ENCODE results near the gene REEP3. TPM values are rescaled to one million over a fixed set of nuclear protein-coding genes. Genes with fewer than 3 reads are reported as not detected.

The REEP3 gene
- total and polyA plus RNA-seq, 2 of the 4 experiments (the other 2 are of a cell fraction) = 11.7 to 28.9 TPM

- peak overlapping the region; percentile 53; the same call in 1 of the 2 replicates for H2AK5ac ChIP-seq (ENCODE audit: low read depth, low read length)
- H2AFZ ChIP-seq (replicated peaks; ENCODE audit: low read length, poor library complexity) = no peak overlapping the region
- 0 out of 4 replicates have a peak overlapping the region, but pooled peaks of 1 of the 2 experiments have one; percentile 60 for H4K8ac ChIP-seq (ENCODE audit: low read depth in 2 of 2, low read length in 2 of 2)
- H4K91ac ChIP-seq (ENCODE audit: insufficient read depth, low read depth, low read length) = no peak overlapping the region
- ChIA-PET CTCF (interaction anchor here (1.1 to 2.8 kb wide), 2 partner anchors 364 to 461 kb away, joined by 3 to 24 read pairs; no protein-coding TSS in a partner anchor), POLR2A (ENCODE audit: unreplicated experiment) (no interaction called here)
- in situ Hi-C loops (cut with MboI; ENCODE audit: low sequenced_read_pairs) = no loop called here
- 100% methylated on average over 1 of the region's 8 CpGs; no CpG with 5 or more reads in 1 of the 2 experiments for WGBS, 2 experiments (ENCODE audit: extremely low coverage in 2 of 2, insufficient read length in 1 of 2)
- DNase-seq = no peak
- no peaks in the 10 kb centered on the region for H3K9me3 ChIP-seq (ENCODE audit: control insufficient read depth, insufficient read depth, low read length)
- H3K79me1 ChIP-seq (ENCODE audit: low read depth in 1 of 2, low read length in 2 of 2) = peaks cover 0 to 8% of the 10 kb centered on the region in 2 experiments; a peak in 2 of 4 replicates
- no peak overlapping the region for H3K18ac ChIP-seq (ENCODE audit: low read depth, low read length)
- no TSS peak for BruUV-seq (replicated peaks)
- no peak overlapping the region for H2AK9ac ChIP-seq (replicated peaks; ENCODE audit: low read depth, low read length, poor library complexity)
- ATAC-seq (ENCODE audit: low read depth) = no peak
- no peaks in the 10 kb centered on the region for H4K20me1 ChIP-seq (ENCODE audit: insufficient read depth, low read length)
- peak overlapping the region; percentile 46; the same call in 1 of the 2 replicates for H3K4ac ChIP-seq (ENCODE audit: low read depth, low read length)
- no peak overlapping the region for H2BK5ac ChIP-seq (ENCODE audit: low read depth, low read length, poor library complexity, severe bottlenecking)
- peaks cover 9% of the 10 kb centered on the region for H3K9me1 ChIP-seq (ENCODE audit: insufficient read depth, low read length)
- H3K4me2 ChIP-seq (ENCODE audit: low read depth, low read length) = no peak overlapping the region
- dilution Hi-C loops (cut with HindIII; ENCODE audit: low sequenced_read_pairs, unreplicated experiment) = no loop called here
- no peak overlapping the region for H3K27ac ChIP-seq (ENCODE audit: insufficient read depth, low read length)
- H3K23ac ChIP-seq (ENCODE audit: low read depth, low read length) = no peak overlapping the region
- H3K14ac ChIP-seq (replicated peaks; ENCODE audit: low read depth, low read length) = no peak overlapping the region
- H4K5ac ChIP-seq (ENCODE audit: low read depth, low read length) = no peak overlapping the region
- no peak overlapping the region for H3K4me3 ChIP-seq (ENCODE audit: insufficient read depth, low read depth, low read length)
- H2BK120ac ChIP-seq (ENCODE audit: low read depth, low read length) = no peak overlapping the region
- no peaks in the 10 kb centered on the region for H3K36me3 ChIP-seq (ENCODE audit: control insufficient read depth, insufficient read depth, low read length)
- TF ChIP-seq MXI1 (IDR thresholded peaks at IDR 0.05; ENCODE audit: borderline replicate concordance, low read depth, low read length) = no peak
- TF ChIP-seq CEBPB (IDR thresholded peaks at IDR 0.05; ENCODE audit: low read depth, low read length) = no peak
- no peak for TF ChIP-seq CTCF (conservative IDR thresholded peaks at IDR 0.05; ENCODE audit: low read depth, low read length)
- no peak for TF ChIP-seq RAD21 (IDR thresholded peaks at IDR 0.05; ENCODE audit: low read length)
- TF ChIP-seq FOS (IDR thresholded peaks at IDR 0.05; ENCODE audit: low read depth, low read length) = no peak
- intact Hi-C loops (cut with micrococcal nuclease) = loop anchor here (5.0 to 10.0 kb wide), 2 partner anchors 210 to 1033 kb away; no protein-coding TSS in a partner anchor
- H2BK15ac ChIP-seq (ENCODE audit: low read depth, low read length) = no peak overlapping the region
- 0 out of 2 replicates have a peak, but pooled peaks cover 3% of the 10 kb centered on the region for H3K4me1 ChIP-seq (ENCODE audit: control insufficient read depth, insufficient read depth, low read length)
- no peaks in the 10 kb centered on the region for H3K27me3 ChIP-seq (ENCODE audit: control insufficient read depth, insufficient read depth, low read length)
- H2BK20ac ChIP-seq (ENCODE audit: low read depth, low read length) = no peak overlapping the region
- H3K9ac ChIP-seq (ENCODE audit: low read depth, low read length) = no peak overlapping the region
- no peak overlapping the region for H3K56ac ChIP-seq (ENCODE audit: extremely low read depth, insufficient read depth, low read length)
Measured at GRCh38 chr10:63627396-63627795, 106.2 kb downstream of the REEP3 start.

All from IMR-90 (cell line).